NCI-H2196 (cell line): ENCODE results near the gene IKBIP.
"Not testable (repeated sequence)": the region's sequence is repeated elsewhere in the genome, so short reads cannot be mapped to it uniquely, and the experiment has no call there.

Source experiments
- DNase-seq: peaks from one replicate; lab custom pipeline; 2025; ENCODE audit not compliant: unreplicated experiment; lab: John Stamatoyannopoulos, UW

The IKBIP gene

GRCh38 chr12:98578821-98579220 is 65.8 kb downstream of the IKBIP start:
- DNase-seq: no peak

GRCh38 chr12:98578392-98578791 is 66.2 kb downstream of the IKBIP start:
- DNase-seq: no peak

GRCh38 chr12:98576795-98577194 is 67.8 kb downstream of the IKBIP start:
- DNase-seq: not testable (repeated sequence)

- no peak for DNase-seq
Measured at GRCh38 chr12:98575013-98575412, 69.6 kb downstream of the IKBIP start.
